ENCODE measurements around the gene CUX1.

Gene CUX1

GRCh38 chr7:101937717-101938514 is 120.5 kb downstream of the CUX1 start:
- no peak for DNase-seq (ENCODE audit: low read depth, low spot score)

- no peak for DNase-seq (ENCODE audit: low read depth, low spot score)
Observed at GRCh38 chr7:101939136-101939695, 121.8 kb downstream of the CUX1 start.

- DNase-seq (ENCODE audit: low read depth, low spot score) = no peak
Observed at GRCh38 chr7:101940151-101940550, 122.7 kb downstream of the CUX1 start.

GRCh38 chr7:101940830-101941229 is 123.4 kb downstream of the CUX1 start:
- peak; percentile 48 for DNase-seq (ENCODE audit: low read depth, low spot score)

GRCh38 chr7:101941481-101942383 is 124.3 kb downstream of the CUX1 start:
- peak; percentile 81 for DNase-seq (ENCODE audit: low read depth, low spot score)

GRCh38 chr7:101942603-101943210 is 125.3 kb downstream of the CUX1 start:
- DNase-seq (ENCODE audit: low read depth, low spot score) = no peak

- no peak for DNase-seq (ENCODE audit: low read depth, low spot score)
Observed at GRCh38 chr7:101943306-101943705, 125.9 kb downstream of the CUX1 start.

GRCh38 chr7:101943889-101944600 is 126.6 kb downstream of the CUX1 start:
- DNase-seq (ENCODE audit: low read depth, low spot score) = no peak

GRCh38 chr7:101944611-101945010 is 127.2 kb downstream of the CUX1 start:
- no peak for DNase-seq (ENCODE audit: low read depth, low spot score)

GRCh38 chr7:101945034-101945758 is 127.8 kb downstream of the CUX1 start:
- DNase-seq (ENCODE audit: low read depth, low spot score) = no peak

- peak; percentile 76 for DNase-seq (ENCODE audit: low read depth, low spot score)
Observed at GRCh38 chr7:101947899-101948298, 130.5 kb downstream of the CUX1 start.

GRCh38 chr7:101948650-101949049 is 131.2 kb downstream of the CUX1 start:
- no peak for DNase-seq (ENCODE audit: low read depth, low spot score)

GRCh38 chr7:101950450-101951119 is 133.2 kb downstream of the CUX1 start:
- DNase-seq (ENCODE audit: low read depth, low spot score) = peak; percentile 56

GRCh38 chr7:101951757-101952156 is 134.3 kb downstream of the CUX1 start:
- DNase-seq (ENCODE audit: low read depth, low spot score) = no peak

- DNase-seq (ENCODE audit: low read depth, low spot score) = peak; percentile 72
Observed at GRCh38 chr7:101952355-101953247, 135.2 kb downstream of the CUX1 start.

GRCh38 chr7:101953248-101953819 is 135.9 kb downstream of the CUX1 start:
- DNase-seq (ENCODE audit: low read depth, low spot score) = peak; percentile 55

- no peak for DNase-seq (ENCODE audit: low read depth, low spot score)
Observed at GRCh38 chr7:101954499-101954898, 137.1 kb downstream of the CUX1 start.

- no peak for DNase-seq (ENCODE audit: low read depth, low spot score)
Observed at GRCh38 chr7:101956130-101956529, 138.7 kb downstream of the CUX1 start.

Measured in astrocyte of the hippocampus (primary cell).